SK-N-SH (cell line): ENCODE data around the gene KY. TPM values are rescaled to one million over a fixed set of nuclear protein-coding genes. Genes with fewer than 3 reads are reported as not detected.

Experiments used
- CTCF ChIA-PET: fragments of 300-600, 350-600 bp; formaldehyde crosslinking; extraction: SDS; loops from one replicate; lab custom pipeline; 2021; lab: Yijun Ruan, JAX
- POLR2A ChIA-PET: fragments of 350-600 bp; sonication (Branson Sonifier 250); formaldehyde crosslinking; extraction: SDS; loops from one replicate; lab custom pipeline; 2020; ENCODE audit warnings: antibody characterized with exemption, inconsistent platforms; lab: Yijun Ruan, JAX
- DNase-seq: peaks from one replicate; pipeline ENCODE4 v3.0.0; 2012
- H2AFZ ChIP-seq: fragments of 200-600 bp; sonication (generic); 2 replicates; pipeline ENCODE4 v1.8.1; 2016; ENCODE audit warnings: antibody characterized with exemption, mild to moderate bottlenecking, low read depth
- H3F3A ChIP-seq: fragments of 200-600 bp; sonication (generic); replicated peaks from 2 replicates; pipeline ENCODE3; 2016; ENCODE audit warnings: antibody characterized with exemption, mild to moderate bottlenecking; ENCODE audit not compliant: insufficient read depth
- H3K27ac ChIP-seq, 2 experiments: fragments of 200-500 bp in 1 of 2; fragments of 200-600 bp in 1 of 2; sonication (Bioruptor generic) in 1 of 2; sonication (generic), shearing (Covaris generic) in 1 of 2; 2 replicates each; pipeline versions ENCODE4 v1.5.1 to v1.6.1; 2014 to 2016; ENCODE audit warnings: low read depth in 2 of 2, inconsistent platforms in 1 of 2, low read length in 1 of 2, mild to moderate bottlenecking in 1 of 2, mixed read lengths in 1 of 2
- H3K27me3 ChIP-seq: fragments of 200-600 bp; sonication (generic), shearing (Covaris generic); 2 replicates; pipeline ENCODE4 v1.6.1; 2016; ENCODE audit warnings: mixed run types; ENCODE audit not compliant: insufficient read depth
- H3K36me3 ChIP-seq, 2 experiments: fragments of 200-500 bp in 1 of 2; fragments of 200-600 bp in 1 of 2; sonication (Bioruptor generic) in 1 of 2; sonication (generic) in 1 of 2; replicated peaks in 1 of 2; 2 replicates each; pipeline versions ENCODE3 to v1.5.1; 2014 to 2016; ENCODE audit warnings: low read length in 1 of 2, mild to moderate bottlenecking in 1 of 2; ENCODE audit not compliant: insufficient read depth in 2 of 2, control insufficient read depth in 1 of 2
- H3K4me1 ChIP-seq, 2 experiments: fragments of 200-500 bp in 1 of 2; fragments of 200-600 bp in 1 of 2; sonication (Bioruptor generic) in 1 of 2; sonication (generic), shearing (Covaris generic) in 1 of 2; 2 replicates each; pipeline versions ENCODE4 v1.5.1 to v1.6.1; 2014 to 2016; ENCODE audit warnings: low read depth in 1 of 2, low read length in 1 of 2, mixed run types in 1 of 2; ENCODE audit not compliant: insufficient read depth in 2 of 2, control insufficient read depth in 1 of 2
- H3K4me2 ChIP-seq: fragments of 200-600 bp; sonication (generic), shearing (Covaris generic); 2 replicates; pipeline ENCODE4 v1.6.1; 2017; ENCODE audit warnings: mixed run types
- H3K4me3 ChIP-seq, 2 experiments: fragments of 200-500 bp in 1 of 2; fragments of 200-600 bp in 1 of 2; sonication (Bioruptor generic) in 1 of 2; sonication (generic), shearing (Covaris generic) in 1 of 2; 2 replicates each; pipeline versions ENCODE4 v1.5.1 to v1.8.1; 2014 to 2016; ENCODE audit warnings: low read depth in 2 of 2, inconsistent platforms in 1 of 2, low read length in 1 of 2, mild to moderate bottlenecking in 1 of 2, mixed read lengths in 1 of 2, moderate library complexity in 1 of 2
- H3K79me2 ChIP-seq: fragments of 200-600 bp; sonication (generic); 2 replicates; pipeline ENCODE4 v1.8.1; 2017; ENCODE audit warnings: mild to moderate bottlenecking; ENCODE audit not compliant: insufficient read depth
- H3K9ac ChIP-seq: fragments of 200-600 bp; sonication (generic); 2 replicates; pipeline ENCODE4 v1.6.1; 2017; ENCODE audit warnings: mixed run types
- H3K9me2 ChIP-seq: fragments of 200-600 bp; sonication (generic); 2 replicates; pipeline ENCODE4 v1.6.1; 2017; ENCODE audit warnings: mixed run types
- H3K9me3 ChIP-seq: fragments of 200-600 bp; sonication (generic); 2 replicates; pipeline ENCODE4 v1.6.1; 2017; ENCODE audit warnings: mixed run types, mild to moderate bottlenecking, moderate library complexity
- H4K20me1 ChIP-seq: fragments of 200-600 bp; sonication (generic); 2 replicates; pipeline ENCODE4 v1.6.1; 2017; ENCODE audit warnings: mild to moderate bottlenecking, mixed run types; ENCODE audit not compliant: insufficient read depth
- CHD2 ChIP-seq: fragments of 150-350 bp; IDR thresholded peaks from 2 replicates; pipeline ENCODE4 v1.6.1; 2018; ENCODE audit warnings: low read length; ENCODE audit not compliant: partially characterized antibody
- ELF1 ChIP-seq: IDR thresholded peaks from 2 replicates; pipeline ENCODE4 v1.4.0; 2012
- EP300 ChIP-seq, 2 experiments: IDR thresholded peaks; 2 replicates each; pipeline versions ENCODE4 v1.4.0 to v1.6.1; 2012; ENCODE audit warnings: borderline replicate concordance in 1 of 2, low read depth in 1 of 2, low read length in 1 of 2
- FOXJ3 ChIP-seq: sonication (generic); formaldehyde crosslinking; IDR thresholded peaks from 2 replicates; pipeline ENCODE4 v1.5.1; 2020; ENCODE audit warnings: mild to moderate bottlenecking, missing genetic modification reagents
- GABPA ChIP-seq: IDR thresholded peaks from 2 replicates; pipeline ENCODE4 v1.4.0; 2012; ENCODE audit warnings: low read depth, mild to moderate bottlenecking
- MEF2A ChIP-seq: IDR thresholded peaks from 2 replicates; pipeline ENCODE4 v1.4.0; 2012; ENCODE audit warnings: low read depth, borderline replicate concordance
- RFX5 ChIP-seq: IDR thresholded peaks from 2 replicates; pipeline ENCODE4 v1.6.1; 2012; ENCODE audit warnings: mild to moderate bottlenecking, improper control_type of control experiment, low read length
- RXRA ChIP-seq: IDR thresholded peaks from 2 replicates; pipeline ENCODE4 v1.4.0; 2012; ENCODE audit warnings: low read depth, mild to moderate bottlenecking, borderline replicate concordance
- SIN3A ChIP-seq: IDR thresholded peaks from 2 replicates; pipeline ENCODE4 v1.6.1; 2012; ENCODE audit warnings: low read depth, mild to moderate bottlenecking, low read length, moderate library complexity, borderline replicate concordance
- SMC3 ChIP-seq: IDR thresholded peaks from 2 replicates; pipeline ENCODE4 v1.6.1; 2012; ENCODE audit warnings: low read depth, low read length, improper control_type of control experiment
- TCF12 ChIP-seq: IDR thresholded peaks from 2 replicates; pipeline ENCODE4 v1.4.0; 2012
- YY1 ChIP-seq: IDR thresholded peaks from 2 replicates; pipeline ENCODE4 v1.4.0; 2012; ENCODE audit warnings: low read depth, mild to moderate bottlenecking
- WGBS: methylation state at CpG from one replicate; pipeline ENCODE4 v1.1.6; 2017; ENCODE audit warnings: low lambda C conversion rate; 5-methylcytosine and 5-hydroxymethylcytosine counted together
- polyA plus RNA-seq, 3 experiments: library from polyadenylated mRNA; depleted of rRNA; stranded (reverse); fragments of >200 nt; gene quantifications; 2 replicates each; pipeline ENCODE4 v1.2.3, GENCODE V29; 2012
- TF ChIP-seq, protein P1 (sequence below): IDR thresholded peaks from 2 replicates; pipeline ENCODE4 v1.6.1; 2012; ENCODE audit warnings: mild to moderate bottlenecking, low read depth, low read length, moderate library complexity
- TF ChIP-seq, protein P2 (sequence below): IDR thresholded peaks from 2 replicates; pipeline ENCODE4 v1.4.0; 2012; ENCODE audit warnings: low read depth, borderline replicate concordance
- TF ChIP-seq, protein P3 (sequence below): IDR thresholded peaks from 2 replicates; pipeline ENCODE4; 2012

The KY gene
- polyA plus RNA-seq, 1 of the 3 experiments (the other 2 are of a cell fraction) = 2.4 TPM

DNA sequence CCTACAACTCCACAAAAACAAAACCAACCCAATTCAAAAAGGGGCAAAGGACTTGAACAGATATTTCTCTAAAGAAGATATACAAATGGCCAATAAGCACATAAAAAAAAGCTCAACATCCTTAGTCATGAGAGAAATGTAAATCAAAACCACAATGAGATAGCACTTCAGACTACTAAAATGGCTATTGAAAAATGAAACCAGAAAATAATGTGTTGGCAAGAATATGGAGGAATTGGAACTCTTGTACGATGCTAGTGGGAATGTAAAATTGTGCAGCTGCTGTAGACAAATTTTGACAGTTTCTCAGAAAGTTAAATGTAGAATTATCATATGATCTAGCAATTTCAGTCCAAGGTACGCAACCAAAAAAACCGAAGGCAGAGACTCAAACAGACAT is 29.0 kb downstream of the KY start:
- Histone ChIP-seq H3K9ac (no peak overlapping the region), H3K4me3 (no peak overlapping the region), H3K4me2 (no peak overlapping the region), H3K36me3 (no peaks in the 10 kb centered on the region), H3K27ac (no peak overlapping the region), H3K9me2 (no peaks in the 10 kb centered on the region), H3K27me3 (no peaks in the 10 kb centered on the region), H2AFZ (no peak overlapping the region), H3K79me2 (no peaks in the 10 kb centered on the region), H3K9me3 (no peaks in the 10 kb centered on the region), H4K20me1 (no peaks in the 10 kb centered on the region), H3F3A (no peaks in the 10 kb centered on the region), H3K4me1 (peaks cover 0 to 22% of the 10 kb centered on the region in 2 experiments; a peak in 1 of 4 replicates)
- TF ChIP-seq, protein P1, sequence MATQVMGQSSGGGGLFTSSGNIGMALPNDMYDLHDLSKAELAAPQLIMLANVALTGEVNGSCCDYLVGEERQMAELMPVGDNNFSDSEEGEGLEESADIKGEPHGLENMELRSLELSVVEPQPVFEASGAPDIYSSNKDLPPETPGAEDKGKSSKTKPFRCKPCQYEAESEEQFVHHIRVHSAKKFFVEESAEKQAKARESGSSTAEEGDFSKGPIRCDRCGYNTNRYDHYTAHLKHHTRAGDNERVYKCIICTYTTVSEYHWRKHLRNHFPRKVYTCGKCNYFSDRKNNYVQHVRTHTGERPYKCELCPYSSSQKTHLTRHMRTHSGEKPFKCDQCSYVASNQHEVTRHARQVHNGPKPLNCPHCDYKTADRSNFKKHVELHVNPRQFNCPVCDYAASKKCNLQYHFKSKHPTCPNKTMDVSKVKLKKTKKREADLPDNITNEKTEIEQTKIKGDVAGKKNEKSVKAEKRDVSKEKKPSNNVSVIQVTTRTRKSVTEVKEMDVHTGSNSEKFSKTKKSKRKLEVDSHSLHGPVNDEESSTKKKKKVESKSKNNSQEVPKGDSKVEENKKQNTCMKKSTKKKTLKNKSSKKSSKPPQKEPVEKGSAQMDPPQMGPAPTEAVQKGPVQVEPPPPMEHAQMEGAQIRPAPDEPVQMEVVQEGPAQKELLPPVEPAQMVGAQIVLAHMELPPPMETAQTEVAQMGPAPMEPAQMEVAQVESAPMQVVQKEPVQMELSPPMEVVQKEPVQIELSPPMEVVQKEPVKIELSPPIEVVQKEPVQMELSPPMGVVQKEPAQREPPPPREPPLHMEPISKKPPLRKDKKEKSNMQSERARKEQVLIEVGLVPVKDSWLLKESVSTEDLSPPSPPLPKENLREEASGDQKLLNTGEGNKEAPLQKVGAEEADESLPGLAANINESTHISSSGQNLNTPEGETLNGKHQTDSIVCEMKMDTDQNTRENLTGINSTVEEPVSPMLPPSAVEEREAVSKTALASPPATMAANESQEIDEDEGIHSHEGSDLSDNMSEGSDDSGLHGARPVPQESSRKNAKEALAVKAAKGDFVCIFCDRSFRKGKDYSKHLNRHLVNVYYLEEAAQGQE = no peak
- no peak for TF ChIP-seq RXRA
- TF ChIP-seq, protein P2, sequence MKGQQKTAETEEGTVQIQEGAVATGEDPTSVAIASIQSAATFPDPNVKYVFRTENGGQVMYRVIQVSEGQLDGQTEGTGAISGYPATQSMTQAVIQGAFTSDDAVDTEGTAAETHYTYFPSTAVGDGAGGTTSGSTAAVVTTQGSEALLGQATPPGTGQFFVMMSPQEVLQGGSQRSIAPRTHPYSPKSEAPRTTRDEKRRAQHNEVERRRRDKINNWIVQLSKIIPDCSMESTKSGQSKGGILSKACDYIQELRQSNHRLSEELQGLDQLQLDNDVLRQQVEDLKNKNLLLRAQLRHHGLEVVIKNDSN = no peak
- no peak for TF ChIP-seq SIN3A
- no peak for TF ChIP-seq GABPA
- no peak for TF ChIP-seq SMC3
- TF ChIP-seq TCF12 = no peak
- TF ChIP-seq FOXJ3 (CRISPR knock-in tag) = no peak
- TF ChIP-seq, protein P3, sequence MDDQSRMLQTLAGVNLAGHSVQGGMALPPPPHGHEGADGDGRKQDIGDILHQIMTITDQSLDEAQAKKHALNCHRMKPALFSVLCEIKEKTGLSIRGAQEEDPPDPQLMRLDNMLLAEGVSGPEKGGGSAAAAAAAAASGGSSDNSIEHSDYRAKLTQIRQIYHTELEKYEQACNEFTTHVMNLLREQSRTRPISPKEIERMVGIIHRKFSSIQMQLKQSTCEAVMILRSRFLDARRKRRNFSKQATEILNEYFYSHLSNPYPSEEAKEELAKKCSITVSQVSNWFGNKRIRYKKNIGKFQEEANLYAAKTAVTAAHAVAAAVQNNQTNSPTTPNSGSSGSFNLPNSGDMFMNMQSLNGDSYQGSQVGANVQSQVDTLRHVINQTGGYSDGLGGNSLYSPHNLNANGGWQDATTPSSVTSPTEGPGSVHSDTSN = no peak
- TF ChIP-seq MEF2A = no peak
- no peak for TF ChIP-seq CHD2
- TF ChIP-seq ELF1 = no peak
- TF ChIP-seq EP300 (IDR thresholded peaks at IDR 0.05; ENCODE audit: borderline replicate concordance in 1 of 2, low read depth in 1 of 2, low read length in 1 of 2) = no peak
- TF ChIP-seq RFX5 = no peak
- no peak for TF ChIP-seq YY1
- DNase-seq = no peak
- POLR2A ChIA-PET = no interaction called here
- CTCF ChIA-PET = no interaction called here
- 85% methylated on average over 3 of the region's 3 CpGs for WGBS
